Measurements from ENCODE around the gene DHCR7. TPM values are rescaled to one million over a fixed set of nuclear protein-coding genes. Genes with fewer than 3 reads are reported as not detected.

Gene DHCR7
- total RNA-seq, 1 donor from 2014 or later, result 64.2 TPM

DNA sequence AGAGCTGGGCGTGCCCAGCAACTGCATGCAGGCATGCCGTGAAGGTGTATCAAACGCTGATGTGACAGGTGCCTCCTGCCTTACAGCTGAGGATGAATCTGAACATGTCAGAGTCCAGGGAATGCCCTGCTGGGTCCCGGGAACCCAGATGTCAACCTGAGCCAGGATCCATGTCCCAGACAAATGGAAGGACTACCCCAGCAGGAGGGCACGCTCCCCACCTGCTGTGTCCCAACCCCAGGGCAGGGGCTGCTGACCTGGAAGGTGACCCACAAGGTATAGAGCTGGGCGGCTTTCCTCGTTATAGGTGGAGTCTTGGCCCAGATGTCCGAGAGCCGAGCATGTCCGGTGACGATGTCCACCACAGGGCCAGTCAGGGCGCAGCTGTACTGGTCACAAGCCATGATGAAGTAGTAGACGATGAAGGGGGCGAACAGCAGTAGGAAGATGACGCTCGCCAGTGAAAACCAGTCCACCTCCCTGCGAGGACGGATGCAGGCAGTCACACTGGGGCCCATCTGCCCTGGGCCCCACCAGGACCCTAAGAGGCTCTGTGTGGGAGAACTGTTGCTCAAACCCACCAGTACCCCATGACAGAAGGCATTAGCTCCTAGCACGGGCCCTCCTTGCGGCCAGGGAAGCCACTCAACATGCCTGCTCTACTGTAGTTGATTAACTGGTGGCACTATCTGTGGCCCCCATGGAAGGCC, 4.3 kb downstream of the DHCR7 start:
- TF ChIP-seq, protein P1, sequence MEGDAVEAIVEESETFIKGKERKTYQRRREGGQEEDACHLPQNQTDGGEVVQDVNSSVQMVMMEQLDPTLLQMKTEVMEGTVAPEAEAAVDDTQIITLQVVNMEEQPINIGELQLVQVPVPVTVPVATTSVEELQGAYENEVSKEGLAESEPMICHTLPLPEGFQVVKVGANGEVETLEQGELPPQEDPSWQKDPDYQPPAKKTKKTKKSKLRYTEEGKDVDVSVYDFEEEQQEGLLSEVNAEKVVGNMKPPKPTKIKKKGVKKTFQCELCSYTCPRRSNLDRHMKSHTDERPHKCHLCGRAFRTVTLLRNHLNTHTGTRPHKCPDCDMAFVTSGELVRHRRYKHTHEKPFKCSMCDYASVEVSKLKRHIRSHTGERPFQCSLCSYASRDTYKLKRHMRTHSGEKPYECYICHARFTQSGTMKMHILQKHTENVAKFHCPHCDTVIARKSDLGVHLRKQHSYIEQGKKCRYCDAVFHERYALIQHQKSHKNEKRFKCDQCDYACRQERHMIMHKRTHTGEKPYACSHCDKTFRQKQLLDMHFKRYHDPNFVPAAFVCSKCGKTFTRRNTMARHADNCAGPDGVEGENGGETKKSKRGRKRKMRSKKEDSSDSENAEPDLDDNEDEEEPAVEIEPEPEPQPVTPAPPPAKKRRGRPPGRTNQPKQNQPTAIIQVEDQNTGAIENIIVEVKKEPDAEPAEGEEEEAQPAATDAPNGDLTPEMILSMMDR (IDR thresholded peaks at IDR 0.05), result no peak
- intact Hi-C loops (cut with DNase I), result no loop called here
- no peak overlapping the region for H3K4me3 ChIP-seq
- no peaks in the 10 kb centered on the region for H3K9me3 ChIP-seq
- H3K27ac ChIP-seq, result no peak overlapping the region
- H3K36me3 ChIP-seq, result peaks cover 43% of the 10 kb centered on the region
- DNase-seq (no peak), ATAC-seq (no peak)
- no peaks in the 10 kb centered on the region for H3K27me3 ChIP-seq (ENCODE audit: low read depth)
- H3K4me1 ChIP-seq, result peaks cover 11% of the 10 kb centered on the region

DNA sequence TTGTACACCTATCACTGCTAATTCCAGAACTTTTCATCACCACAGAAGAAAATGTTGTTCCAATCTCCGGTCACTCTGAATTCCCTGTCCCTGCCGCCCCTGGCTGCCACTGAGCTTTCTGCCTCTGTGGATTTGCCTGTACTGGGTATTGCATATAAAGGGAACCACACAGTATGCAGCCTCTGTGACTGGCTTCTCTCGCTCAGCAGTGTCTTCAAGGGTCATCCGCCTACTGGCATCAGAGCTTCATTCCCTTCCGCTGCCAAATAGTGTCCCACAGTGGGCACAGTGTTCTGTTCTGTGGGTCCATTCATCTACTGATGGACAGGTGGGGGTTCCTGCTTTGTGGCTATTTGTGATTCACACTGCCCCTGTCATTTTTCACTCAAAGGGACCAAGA, 5.3 kb downstream of the DHCR7 start:
- DNase-seq (no peak), ATAC-seq (no peak)
- TF ChIP-seq, protein P1 (IDR thresholded peaks at IDR 0.05), result no peak

DNA sequence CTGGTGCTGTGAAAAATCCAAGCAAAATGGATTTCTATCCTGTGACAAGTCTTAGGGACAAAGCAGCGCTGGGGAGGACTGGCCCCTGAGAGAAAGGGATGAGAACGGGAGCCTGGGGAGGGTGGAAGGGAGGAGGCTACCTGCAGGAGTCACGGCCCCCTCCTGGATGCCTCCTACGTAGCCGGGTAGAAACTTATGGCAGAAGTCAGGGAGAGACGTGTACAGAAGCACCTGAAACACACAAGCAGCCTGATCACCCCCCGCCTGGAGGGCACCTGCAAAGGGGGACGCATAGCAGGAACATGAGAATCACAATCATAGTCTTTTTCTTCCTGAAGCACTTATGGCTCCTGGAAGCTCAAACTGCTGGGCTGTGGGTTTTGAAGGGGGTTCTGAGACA, 6.1 kb downstream of the DHCR7 start:
- H3K27ac ChIP-seq, result no peak overlapping the region
- peaks cover 59% of the 10 kb centered on the region for H3K36me3 ChIP-seq
- no peaks in the 10 kb centered on the region for H3K27me3 ChIP-seq (ENCODE audit: low read depth)
- ATAC-seq, result no peak
- no peak overlapping the region for H3K4me3 ChIP-seq
- peaks cover 4% of the 10 kb centered on the region for H3K4me1 ChIP-seq
- DNase-seq, result no peak
- intact Hi-C loops (cut with DNase I), result no loop called here
- H3K9me3 ChIP-seq, result no peaks in the 10 kb centered on the region
- TF ChIP-seq, protein P1 (IDR thresholded peaks at IDR 0.05), result no peak

More for the DNA sequence above, 5.3 kb downstream of the DHCR7 start:
- Histone ChIP-seq H3K4me3 (no peak overlapping the region), H3K9me3 (no peaks in the 10 kb centered on the region), H3K4me1 (peaks cover 10% of the 10 kb centered on the region), H3K27ac (no peak overlapping the region), H3K27me3 (ENCODE audit: low read depth) (no peaks in the 10 kb centered on the region), H3K36me3 (peaks cover 51% of the 10 kb centered on the region)
- intact Hi-C loops (cut with DNase I), result no loop called here

DNA sequence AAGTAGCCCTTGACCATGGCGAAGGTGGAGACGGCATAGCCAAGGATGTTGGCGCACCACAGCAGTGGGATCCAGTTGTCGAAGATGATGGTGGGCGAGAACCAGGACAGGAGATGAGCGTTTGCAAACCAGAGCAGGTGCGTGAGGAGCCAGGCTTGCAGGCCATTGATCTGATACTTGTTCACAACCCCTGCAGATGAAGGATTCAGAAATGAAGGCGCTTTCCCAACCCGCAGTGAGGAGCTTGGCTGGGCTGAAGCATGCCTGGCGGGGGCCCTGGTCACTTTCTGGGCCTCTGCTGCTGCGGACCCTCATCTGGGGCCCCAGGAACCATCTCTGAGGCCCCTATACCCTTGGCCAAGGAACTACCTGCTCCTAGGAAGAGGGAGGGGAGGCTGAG, 6.9 kb downstream of the DHCR7 start:
- intact Hi-C loops (cut with DNase I), result no loop called here
- H3K27ac ChIP-seq, result no peak overlapping the region
- no peaks in the 10 kb centered on the region for H3K4me1 ChIP-seq
- peaks cover 63% of the 10 kb centered on the region for H3K36me3 ChIP-seq
- no peak for ATAC-seq
- DNase-seq, result no peak
- TF ChIP-seq, protein P1 (IDR thresholded peaks at IDR 0.05), result no peak
- no peaks in the 10 kb centered on the region for H3K27me3 ChIP-seq (ENCODE audit: low read depth)
- no peaks in the 10 kb centered on the region for H3K9me3 ChIP-seq
- no peak overlapping the region for H3K4me3 ChIP-seq

DNA sequence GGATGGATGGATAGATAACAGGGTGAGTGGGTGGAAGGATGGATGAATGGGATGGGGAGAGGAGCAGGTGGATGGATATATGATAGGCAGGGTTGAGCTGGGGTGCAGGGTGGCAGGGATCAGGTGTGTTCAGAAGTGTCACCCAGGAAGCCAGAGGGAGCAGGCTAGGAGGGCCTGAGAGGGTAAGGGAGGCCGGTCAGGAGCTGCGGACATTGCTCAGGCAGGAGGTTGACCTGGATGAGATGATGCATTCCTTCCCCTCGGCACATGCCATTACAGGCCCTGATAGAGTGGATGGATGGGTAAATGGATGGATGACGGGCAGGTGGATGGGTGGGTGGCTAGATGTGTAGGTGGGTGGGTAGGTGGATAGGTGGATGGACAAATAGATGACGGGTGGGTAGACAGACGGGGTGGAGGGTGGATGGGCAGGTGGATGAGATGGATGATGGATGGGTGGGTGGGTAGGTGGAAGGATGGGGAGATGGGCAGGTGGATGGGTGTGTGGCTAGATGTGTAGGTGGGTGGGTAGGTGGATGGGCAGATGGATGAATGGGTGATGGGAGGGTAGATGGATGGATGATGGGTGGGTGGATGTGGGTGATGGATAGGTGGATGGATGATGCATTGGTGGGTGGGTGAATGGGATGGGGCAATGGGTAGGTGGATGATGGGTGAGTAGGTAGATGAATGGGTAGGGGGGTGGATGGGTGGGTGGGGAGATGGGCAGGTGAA, 8.0 kb downstream of the DHCR7 start:
- DNase-seq (no peak), ATAC-seq (no peak)
- TF ChIP-seq, protein P1 (IDR thresholded peaks at IDR 0.05), result no peak
- peaks cover 69% of the 10 kb centered on the region for H3K36me3 ChIP-seq
- no peaks in the 10 kb centered on the region for H3K4me1 ChIP-seq
- H3K27ac ChIP-seq, result no peak overlapping the region
- no peaks in the 10 kb centered on the region for H3K9me3 ChIP-seq
- intact Hi-C loops (cut with DNase I), result no loop called here
- no peak overlapping the region for H3K4me3 ChIP-seq
- no peaks in the 10 kb centered on the region for H3K27me3 ChIP-seq (ENCODE audit: low read depth)
